ENCODE data around the gene MBLAC1. TPM values are rescaled to one million over a fixed set of nuclear protein-coding genes. Genes with fewer than 3 reads are reported as not detected.

The MBLAC1 gene
- total and polyA plus RNA-seq, 2 donors (not counting 1 experiment from before 2014, with no cell fraction given) = 1.6 to 4.5 TPM

DNA sequence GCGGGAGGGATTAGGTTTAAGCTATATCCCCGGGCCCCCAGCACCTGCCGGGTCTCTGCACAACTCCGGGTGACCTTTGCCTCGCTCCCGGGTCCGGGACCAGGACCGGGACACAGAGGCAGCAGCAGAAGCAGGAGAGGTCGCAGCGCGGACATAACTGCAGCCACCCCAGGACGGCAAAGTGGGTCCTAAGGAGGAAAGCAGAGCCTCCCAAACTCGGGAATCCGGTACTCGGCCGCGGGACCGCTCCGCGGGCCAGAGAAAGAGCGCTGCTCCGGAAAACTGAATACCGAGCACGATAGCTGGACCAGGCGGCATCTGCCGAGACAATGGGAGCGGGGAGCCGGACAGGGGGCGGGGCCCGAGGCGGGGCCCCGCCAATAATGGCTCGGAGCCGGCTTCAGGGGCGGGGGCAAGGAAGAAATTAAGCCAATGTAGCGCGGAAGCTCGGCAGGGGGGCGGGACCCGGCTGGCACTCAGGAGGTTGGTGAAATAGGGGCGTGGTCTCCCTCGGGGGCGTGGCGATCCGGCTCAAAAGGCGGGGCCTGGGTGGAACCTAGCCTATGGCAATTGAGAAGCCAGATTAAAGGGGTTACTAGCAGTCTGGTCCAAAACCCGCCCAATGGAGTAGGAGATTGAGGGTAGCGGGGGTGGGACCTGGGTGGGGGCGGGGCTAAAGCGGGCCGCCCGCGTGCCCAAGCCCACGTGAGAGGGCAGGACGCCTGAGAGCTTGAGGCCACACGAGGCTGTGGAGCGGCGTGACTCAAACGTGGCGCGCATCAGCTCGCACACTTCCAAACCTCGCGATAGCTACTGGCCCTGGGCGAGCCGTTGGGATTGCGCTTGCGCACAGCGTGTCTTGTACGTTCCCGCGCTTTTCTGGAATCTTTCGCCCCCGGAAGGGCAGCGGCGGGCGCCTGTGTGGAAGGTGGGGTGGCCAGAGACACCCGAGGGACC, 50.6 kb downstream of the MBLAC1 start, which contains the start of the genes GPC2 and STAG3:
Gene GPC2, minus strand, starts transcription at position 337 of the 957 bp plus-strand sequence. Its CDS starts 182 bp downstream, at position 155.
Gene STAG3, plus strand, starts transcription at position 874 of the 957 bp plus-strand sequence. CDS start 2,639 bp downstream, outside the sequence.
- Histone ChIP-seq H3K27me3 (replicated peaks in 1 of 4; ENCODE audit: control extremely low read depth in 1 of 4, control insufficient read depth in 3 of 4, insufficient read depth in 4 of 4, low read length in 3 of 4) (no peaks in the 10 kb centered on the region), H3K4me2 (replicated peaks; ENCODE audit: low read depth, low read length, poor library complexity, severe bottlenecking) (peak within 1 kb of the TSS; percentile 99), H3K36me3 (replicated peaks in 1 of 2; ENCODE audit: control extremely low read depth in 1 of 2, control insufficient read depth in 1 of 2, extremely low read depth in 1 of 2, insufficient read depth in 2 of 2, low read length in 1 of 2) (no peaks in the 10 kb centered on the region), H3K9ac (ENCODE audit: low read length) (peak within 1 kb of the TSS; percentile 76), H3K9me3 (ENCODE audit: control extremely low read depth in 1 of 3, control insufficient read depth in 2 of 3, insufficient read depth in 1 of 3, low read length in 2 of 3) (peaks cover 0 to 20% (median 6%) of the 10 kb centered on the region in 3 donors), H4K20me1 (ENCODE audit: control insufficient read depth, insufficient read depth, low read length, poor library complexity, severe bottlenecking) (no peaks in the 10 kb centered on the region), H3K4me3 (ENCODE audit: control extremely low read depth in 1 of 5, extremely low read depth in 1 of 5, insufficient read depth in 1 of 5, low read depth in 2 of 5, low read length in 4 of 5) (peak within 1 kb of the TSS; percentile 64 to 78 (median 70)), H2AFZ (ENCODE audit: insufficient read depth, low read depth, low read length, poor library complexity, severe bottlenecking) (peak within 1 kb of the TSS; percentile 90), H3K79me2 (ENCODE audit: control insufficient read depth, insufficient read depth, low read length) (no peaks in the 10 kb centered on the region), H3K27ac (ENCODE audit: low read length in 2 of 2) (peak within 1 kb of the TSS in 1 of 2 donors; percentile 39), H3K4me1 (ENCODE audit: control insufficient read depth in 2 of 2, insufficient read depth in 2 of 2, low read length in 2 of 2) (peaks cover 11 to 22% of the 10 kb centered on the region in 2 donors)
- Mint-ChIP-seq H3K9me3 (ENCODE audit: insufficient read depth) (no peaks in the 10 kb centered on the region), H3K27ac (peak within 1 kb of the TSS; percentile 27), H3K4me1 (peaks cover 26% of the 10 kb centered on the region), H3K4me3 (peak within 1 kb of the TSS; percentile 73), H3K27me3 (no peaks in the 10 kb centered on the region)
- CTCF ChIA-PET = interaction anchor here (0.6 to 2.2 kb wide), 7 partner anchors 18 to 1124 kb away, joined by 3 to 11 read pairs (median 5); partner anchors contain the start of gene LAMTOR4
- 6% methylated on average over 77 of the region's 78 CpGs for WGBS (ENCODE audit: insufficient coverage)
- ATAC-seq (ENCODE audit: low read depth) (peak; percentile 94), DNase-seq (peak; percentile 97)
- TF ChIP-seq EZH2 (IDR thresholded peaks at IDR 0.05; ENCODE audit: borderline replicate concordance, insufficient read depth, low read depth, low read length, poor library complexity, severe bottlenecking) = no peak
- no peak for TF ChIP-seq CTCF (IDR thresholded peaks at IDR 0.05)
- intact Hi-C loops (cut with micrococcal nuclease) = loop anchor here (1.0 to 5.0 kb wide), 6 partner anchors 15 to 96 kb away; partner anchors contain the start of genes LAMTOR4, TRAPPC14 and ZNF3
- POLR2A ChIA-PET = interaction anchor here (0.6 to 1.4 kb wide), 12 partner anchors 11 to 409 kb away, joined by 3 to 7 read pairs (median 4); partner anchors contain the start of genes FBXO24, LAMTOR4, MEPCE and ZCWPW1

Small RNA genes within 50 kb of the gene (small RNA-seq; reads per million reads assigned to genes)
- 1,332 reads per million, percentile 98 among the genes with 10 or more reads in this experiment for gene MIR106B (ENCODE audit: insufficient read length, low read depth, low replicate concordance)
- 1,945 reads per million, percentile 99 among the genes with 10 or more reads in this experiment for gene MIR25 (ENCODE audit: insufficient read length, low read depth, low replicate concordance)
- 250 reads per million, percentile 96 among the genes with 10 or more reads in this experiment for gene MIR93 (ENCODE audit: insufficient read length, low read depth, low replicate concordance)

Other genes starting within 250 kb of the MBLAC1 start
- 1.2 and 1.3 TPM in 2 replicates for gene OR2AE1, start 249.9 kb upstream of the MBLAC1 start, total RNA-seq
- 0.22 and 0.43 TPM in 2 replicates for gene OR2AE1, start 249.9 kb upstream of the MBLAC1 start, polyA plus RNA-seq
- 56.7 and 58.1 TPM in 2 replicates for gene TRIM4, start 207.4 kb upstream of the MBLAC1 start, total RNA-seq
- 14.2 and 15.1 TPM in 2 replicates for gene TRIM4, start 207.4 kb upstream of the MBLAC1 start, polyA plus RNA-seq
- gene GJC3, start 197.3 kb upstream of the MBLAC1 start, total RNA-seq = not detected in 2 replicates
- not detected in 2 replicates for gene GJC3, start 197.3 kb upstream of the MBLAC1 start, polyA plus RNA-seq
- gene AZGP1, start 150.9 kb upstream of the MBLAC1 start, total RNA-seq = not detected in 2 replicates
- gene AZGP1, start 150.9 kb upstream of the MBLAC1 start, polyA plus RNA-seq = not detected in 2 replicates
- 89.3 and 97.4 TPM in 2 replicates for gene ZKSCAN1, start 111.4 kb upstream of the MBLAC1 start, total RNA-seq
- 12.9 and 14.0 TPM in 2 replicates for gene ZKSCAN1, start 111.4 kb upstream of the MBLAC1 start, polyA plus RNA-seq
- gene ZSCAN21, start 77.2 kb upstream of the MBLAC1 start, total RNA-seq = 12.9 and 13.2 TPM in 2 replicates
- gene ZSCAN21, start 77.2 kb upstream of the MBLAC1 start, polyA plus RNA-seq = 6.7 and 8.3 TPM in 2 replicates
- 44.8 and 48.5 TPM in 2 replicates for gene ZNF3, start 45.2 kb upstream of the MBLAC1 start, total RNA-seq
- gene ZNF3, start 45.2 kb upstream of the MBLAC1 start, polyA plus RNA-seq = 19.2 and 21.5 TPM in 2 replicates
- 75.1 and 79.6 TPM in 2 replicates for gene COPS6, start 38.0 kb upstream of the MBLAC1 start, total RNA-seq
- gene COPS6, start 38.0 kb upstream of the MBLAC1 start, polyA plus RNA-seq = 68.6 and 76.5 TPM in 2 replicates
- gene MCM7, start 25.6 kb upstream of the MBLAC1 start, total RNA-seq = 147 and 154 TPM in 2 replicates
- gene MCM7, start 25.6 kb upstream of the MBLAC1 start, polyA plus RNA-seq = 171 and 190 TPM in 2 replicates
- gene AP4M1, start 25.3 kb upstream of the MBLAC1 start, total RNA-seq = 17.6 and 18.3 TPM in 2 replicates
- 7.7 and 9.0 TPM in 2 replicates for gene AP4M1, start 25.3 kb upstream of the MBLAC1 start, polyA plus RNA-seq
- gene TAF6, start 7.6 kb upstream of the MBLAC1 start, total RNA-seq = 65.2 and 65.8 TPM in 2 replicates
- gene TAF6, start 7.6 kb upstream of the MBLAC1 start, polyA plus RNA-seq = 35.5 and 48.3 TPM in 2 replicates
- gene CNPY4, start 7.3 kb upstream of the MBLAC1 start, total RNA-seq = 13.9 and 16.8 TPM in 2 replicates
- 8.0 and 9.0 TPM in 2 replicates for gene CNPY4, start 7.3 kb upstream of the MBLAC1 start, polyA plus RNA-seq
- gene LAMTOR4, start 22.0 kb downstream of the MBLAC1 start, total RNA-seq = 214 TPM in 2 replicates
- 393 and 448 TPM in 2 replicates for gene LAMTOR4, start 22.0 kb downstream of the MBLAC1 start, polyA plus RNA-seq
- 71.2 and 75.8 TPM in 2 replicates for gene TRAPPC14, start 31.8 kb downstream of the MBLAC1 start, total RNA-seq
- gene TRAPPC14, start 31.8 kb downstream of the MBLAC1 start, polyA plus RNA-seq = 55.3 and 64.8 TPM in 2 replicates
- 0.44 and 0.74 TPM in 2 replicates for gene GAL3ST4, start 41.6 kb downstream of the MBLAC1 start, total RNA-seq
- gene GAL3ST4, start 41.6 kb downstream of the MBLAC1 start, polyA plus RNA-seq = 1.1 and 3.0 TPM in 2 replicates
- gene GPC2, start 50.4 kb downstream of the MBLAC1 start, total RNA-seq = 4.1 and 6.1 TPM in 2 replicates
- gene GPC2, start 50.4 kb downstream of the MBLAC1 start, polyA plus RNA-seq = 3.9 and 7.7 TPM in 2 replicates
- gene STAG3, start 51.0 kb downstream of the MBLAC1 start, total RNA-seq = 22.0 and 24.8 TPM in 2 replicates
- gene STAG3, start 51.0 kb downstream of the MBLAC1 start, polyA plus RNA-seq = 10.8 and 33.4 TPM in 2 replicates
- 51.2 and 51.4 TPM in 2 replicates for gene PVRIG, start 93.0 kb downstream of the MBLAC1 start, total RNA-seq
- 6.7 and 16.2 TPM in 2 replicates for gene PVRIG, start 93.0 kb downstream of the MBLAC1 start, polyA plus RNA-seq
- gene SPDYE3, start 180.7 kb downstream of the MBLAC1 start, total RNA-seq = not detected in 2 replicates
- not detected in 2 replicates for gene SPDYE3, start 180.7 kb downstream of the MBLAC1 start, polyA plus RNA-seq
- gene PILRB, start 231.2 kb downstream of the MBLAC1 start, total RNA-seq = 162 and 174 TPM in 2 replicates
- 304 and 391 TPM in 2 replicates for gene PILRB, start 231.2 kb downstream of the MBLAC1 start, polyA plus RNA-seq
- 9.8 and 10.3 TPM in 2 replicates for gene PILRA, start 246.5 kb downstream of the MBLAC1 start, total RNA-seq
- 8.4 and 23.0 TPM in 2 replicates for gene PILRA, start 246.5 kb downstream of the MBLAC1 start, polyA plus RNA-seq

Data from B cell (primary cell).